Measurements from ENCODE around the gene ZNF93.
A peak's percentile ranks its signal among the peaks of the same experiment; 100 is the strongest.
"Not testable (repeated sequence)": the region's sequence is repeated elsewhere in the genome, so short reads cannot be mapped to it uniquely, and the experiment has no call there.

ZNF93 gene

DNA sequence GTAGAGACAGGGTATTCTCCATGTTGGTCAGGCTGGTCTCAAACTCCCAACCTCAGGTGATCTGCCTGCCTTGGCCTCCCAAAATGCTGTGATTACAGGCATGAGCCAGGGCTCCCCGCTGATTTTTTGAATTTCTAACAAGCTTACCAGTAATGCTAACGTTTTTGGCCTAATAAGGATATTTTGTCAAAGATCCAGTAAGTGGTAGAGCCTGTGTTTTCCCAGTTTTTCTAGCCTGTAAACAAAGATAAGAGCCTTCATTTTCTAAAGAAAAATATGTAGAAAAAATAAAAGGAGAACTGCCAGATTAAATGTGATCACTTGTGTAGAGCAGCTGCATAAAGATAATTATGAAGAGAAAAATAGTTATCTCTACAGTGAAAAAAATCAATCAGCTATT is 37.7 kb downstream of the ZNF93 start:
- DNase-seq = no peak

DNA sequence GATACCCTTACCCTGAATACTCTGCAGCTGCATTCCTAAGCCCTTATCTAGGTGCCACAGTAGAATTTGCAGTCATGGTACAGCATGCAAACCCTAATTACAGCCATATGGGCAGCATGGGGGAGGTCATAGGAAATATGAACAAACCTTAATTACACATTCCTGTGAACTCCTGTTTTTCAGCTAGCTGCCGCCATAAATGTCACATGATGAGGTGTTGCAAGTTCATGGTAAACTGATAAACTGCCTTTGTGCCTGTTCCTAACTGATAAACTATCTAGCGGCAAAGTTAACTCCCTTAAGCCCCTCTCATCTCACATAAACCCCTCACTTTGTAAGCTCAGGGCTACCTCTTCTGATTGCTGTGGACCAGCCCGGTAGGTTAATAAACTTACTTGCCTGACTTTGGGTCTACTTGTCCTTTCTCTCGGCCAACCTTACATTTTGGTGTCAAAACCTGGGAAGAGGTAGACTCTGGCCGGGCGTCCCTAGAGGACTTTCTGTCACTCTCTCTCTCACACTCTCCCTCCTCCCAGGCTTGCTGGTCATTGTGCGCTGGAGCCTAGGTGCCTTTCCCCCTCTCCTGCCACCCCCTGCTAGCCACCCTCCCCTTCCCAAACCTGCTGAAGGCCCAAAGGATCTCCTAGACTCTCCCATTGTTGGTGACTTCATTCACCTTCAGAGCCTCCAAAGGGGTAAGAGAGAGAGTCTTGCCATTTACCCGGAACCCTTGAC is 43.3 kb downstream of the ZNF93 start:
- DNase-seq = peak; percentile 3

- DNase-seq = no peak
Observed at GRCh38 chr19:19944583-19944880, 43.8 kb downstream of the ZNF93 start.

DNA sequence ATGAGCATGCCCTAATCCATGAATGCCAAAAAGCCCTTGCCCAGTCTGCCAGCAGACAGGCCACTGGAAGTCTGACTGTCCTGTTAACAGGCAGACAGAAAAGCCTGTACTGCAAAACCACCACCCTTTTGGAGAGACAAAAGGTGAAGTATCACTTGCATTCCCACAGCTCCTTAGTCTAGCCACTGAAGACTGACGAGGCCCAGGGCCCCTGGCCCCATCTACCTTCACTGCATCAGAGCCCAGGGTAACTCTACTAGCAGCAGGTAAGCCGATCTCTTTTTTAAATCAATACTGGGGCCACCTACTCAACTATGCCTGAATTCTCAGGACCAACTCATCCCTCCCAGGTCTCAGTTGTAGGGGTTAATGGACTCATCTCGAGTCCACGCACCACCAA is 45.5 kb downstream of the ZNF93 start:
- DNase-seq = no peak

DNA sequence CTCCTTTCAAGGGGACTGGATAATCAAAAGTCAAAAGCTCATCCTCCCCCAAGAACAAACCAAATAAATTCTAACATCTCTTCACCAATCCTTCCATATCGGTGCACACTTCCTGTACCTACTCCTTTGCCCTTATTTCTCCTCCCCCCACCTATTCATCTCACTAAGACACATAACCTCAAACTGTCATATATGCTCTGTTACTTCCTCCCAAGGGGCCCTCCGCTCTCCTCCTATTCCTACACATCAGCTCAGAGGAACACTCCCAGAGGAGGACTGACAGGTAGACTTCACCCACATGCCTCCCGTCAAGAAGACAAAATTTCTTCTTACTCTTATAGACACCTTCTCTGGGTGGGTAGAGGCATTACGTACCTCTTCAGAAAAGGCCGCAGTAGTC is 48.1 kb downstream of the ZNF93 start:
- DNase-seq = no peak

DNA sequence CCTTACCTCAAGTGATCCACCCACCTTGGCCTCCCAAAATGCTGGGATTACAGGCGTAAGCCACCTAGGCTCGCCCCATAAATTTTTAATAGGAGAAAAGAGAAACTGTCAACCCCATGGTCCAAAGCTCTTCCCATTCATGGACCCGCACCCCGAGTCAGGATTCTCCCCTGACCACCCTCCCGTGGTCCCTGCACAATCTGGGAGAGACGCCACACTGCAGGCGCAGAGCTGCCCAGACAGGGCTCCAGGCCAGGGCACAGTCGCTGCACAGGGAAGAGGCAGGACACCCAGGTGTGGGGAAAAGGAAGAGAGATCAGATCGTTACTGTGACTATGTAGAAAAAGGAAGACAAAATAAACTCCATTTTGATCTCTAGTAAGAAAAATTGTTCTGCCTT is 54.5 kb downstream of the ZNF93 start:
- no peak for DNase-seq

DNA sequence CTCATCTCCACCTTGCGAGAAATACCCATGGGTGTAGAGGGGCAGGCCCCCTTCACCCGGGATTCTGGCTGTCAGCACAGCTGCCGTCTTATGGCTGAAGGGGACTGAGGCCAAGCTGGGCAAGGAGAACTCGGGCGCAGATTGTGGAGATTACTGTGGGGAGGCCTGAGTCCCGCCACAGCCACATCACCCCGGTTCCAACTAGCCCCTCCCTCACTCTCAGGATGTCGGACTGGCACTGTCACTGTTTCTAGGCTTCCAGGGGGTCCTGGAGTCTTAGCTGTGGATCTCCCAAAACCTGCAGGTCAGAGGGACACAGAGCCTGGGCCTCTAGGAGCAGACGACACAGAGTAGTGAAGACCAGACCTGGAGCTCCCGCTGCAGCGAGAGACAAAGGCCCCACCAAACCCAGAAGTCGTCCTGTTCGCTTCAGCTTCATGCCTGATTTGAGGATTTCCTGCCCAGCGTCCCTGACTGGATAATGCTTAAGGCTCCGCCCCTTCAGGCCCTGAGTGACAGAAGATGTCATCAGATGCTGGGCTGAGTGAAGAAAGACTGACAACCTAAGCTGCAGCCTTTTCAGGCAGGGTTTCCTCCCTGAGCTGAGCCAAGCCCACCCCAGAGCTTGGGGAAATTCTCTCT is 55.8 kb downstream of the ZNF93 start:
- DNase-seq = no peak

DNA sequence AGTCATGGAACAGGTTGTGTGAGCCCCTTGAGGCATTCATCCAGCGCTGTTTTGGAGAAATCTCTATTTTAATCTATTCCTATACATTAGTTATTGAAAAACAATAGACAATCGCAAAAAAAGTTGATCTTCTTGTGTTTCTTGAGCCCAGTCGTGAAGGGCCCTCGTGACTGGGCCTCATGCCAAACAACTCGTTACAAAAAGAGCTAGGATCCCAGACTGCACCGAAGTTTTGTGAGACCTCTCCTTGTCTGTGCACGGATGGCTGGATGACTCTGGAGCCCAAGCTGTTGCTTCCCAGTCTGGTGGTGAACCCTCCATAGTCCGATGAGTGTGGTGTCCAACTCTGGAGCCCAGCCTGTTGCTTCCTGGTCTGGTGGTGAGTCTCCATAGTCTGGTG is 57.0 kb downstream of the ZNF93 start:
- not testable (repeated sequence) for DNase-seq

- peak; percentile 11 for DNase-seq
Observed at GRCh38 chr19:19959151-19959799, 58.5 kb downstream of the ZNF93 start.

- no peak for DNase-seq
Observed at GRCh38 chr19:19964416-19964815, 63.7 kb downstream of the ZNF93 start.

- not testable (repeated sequence) for DNase-seq
Observed at GRCh38 chr19:19966126-19966525, 65.4 kb downstream of the ZNF93 start.

- DNase-seq = no peak
Observed at GRCh38 chr19:19966862-19967261, 66.1 kb downstream of the ZNF93 start.

All from fibroblast of skin of right quadriceps (primary cell).